H1 (cell line): ENCODE results near the gene FAF2. TPM values are rescaled to one million over a fixed set of nuclear protein-coding genes. Genes with fewer than 3 reads are reported as not detected.

Experiments
- CTCF ChIA-PET: fragments of 300-600 bp; sonication (Branson Sonifier 250); formaldehyde crosslinking; loops from one replicate; lab custom pipeline; 2021; ENCODE audit not compliant: partially characterized antibody; lab: Charles Lee
- POLR2A ChIA-PET: fragments of 300-600 bp; sonication (Branson Sonifier 250); formaldehyde crosslinking; loops from one replicate; lab custom pipeline; 2021; ENCODE audit warnings: inconsistent platforms; ENCODE audit not compliant: partially characterized antibody; lab: Charles Lee
- DNase-seq, 2 experiments: peaks; one replicate each; pipeline versions ENCODE4 v3.0.0 to v3.0.0-alpha.2; 2010 to 2022; ENCODE audit warnings: low spot score in 2 of 2, low read depth in 1 of 2, mixed read lengths in 1 of 2
- FAIRE-seq: peaks from 2 replicates; lab custom pipeline; 2011; peaks lifted over from hg19 to GRCh38; lab: Jason Lieb, UNC
- H2AFZ ChIP-seq: 2 replicates; pipeline ENCODE4 v1.8.1; 2012; ENCODE audit warnings: low read length, inconsistent platforms
- H2AK5ac ChIP-seq: 2 replicates; pipeline ENCODE4 v1.6.1; 2013; ENCODE audit warnings: low read depth, low read length
- H2BK120ac ChIP-seq: replicated peaks from 2 replicates; pipeline ENCODE3; 2013; ENCODE audit warnings: low read depth, low read length, inconsistent platforms
- H2BK12ac ChIP-seq: 2 replicates; pipeline ENCODE4 v1.6.1; 2013; ENCODE audit warnings: low read depth, low read length
- H2BK15ac ChIP-seq: 2 replicates; pipeline ENCODE4 v1.6.1; 2013; ENCODE audit warnings: low read length
- H2BK20ac ChIP-seq: 2 replicates; pipeline ENCODE4 v1.6.1; 2013; ENCODE audit warnings: low read length
- H2BK5ac ChIP-seq: 2 replicates; pipeline ENCODE4 v1.6.1; 2013; ENCODE audit warnings: low read depth, low read length
- H3K14ac ChIP-seq: 2 replicates; pipeline ENCODE4 v1.6.1; 2013; ENCODE audit warnings: inconsistent platforms; ENCODE audit not compliant: insufficient read length
- H3K18ac ChIP-seq: 2 replicates; pipeline ENCODE4 v1.6.1; 2013; ENCODE audit warnings: low read length; ENCODE audit errors: extremely low read depth
- H3K23ac ChIP-seq: 2 replicates; pipeline ENCODE4 v1.6.1; 2013; ENCODE audit warnings: inconsistent platforms; ENCODE audit not compliant: insufficient read length
- H3K23me2 ChIP-seq: 2 replicates; pipeline ENCODE4 v1.6.1; 2013; ENCODE audit warnings: low read depth, low read length
- H3K27ac ChIP-seq: 2 replicates; pipeline ENCODE4 v1.6.1; 2011; ENCODE audit warnings: low read depth, low read length, inconsistent platforms
- H3K27me3 ChIP-seq, 4 experiments: replicated peaks in 1 of 4; 1 replicate in 1 of 4; 2 replicates in 3 of 4; pipeline versions ENCODE4 v1.6.1 to v1.8.1; 2011 to 2013; ENCODE audit warnings: low read length in 3 of 4, mild to moderate bottlenecking in 3 of 4, inconsistent platforms in 2 of 4, mixed read lengths in 2 of 4, moderate library complexity in 1 of 4; ENCODE audit not compliant: control insufficient read depth in 3 of 4, insufficient read depth in 3 of 4; ENCODE audit errors: extremely low read depth in 1 of 4
- H3K36me3 ChIP-seq, 4 experiments: 2 replicates each; pipeline versions ENCODE4 v1.6.1 to v1.8.1; 2011 to 2013; ENCODE audit warnings: mild to moderate bottlenecking in 4 of 4, low read length in 3 of 4, moderate library complexity in 2 of 4, control low read depth in 1 of 4, inconsistent platforms in 1 of 4; ENCODE audit not compliant: insufficient read depth in 4 of 4, control insufficient read depth in 2 of 4
- H3K4ac ChIP-seq: replicated peaks from 2 replicates; pipeline ENCODE3; 2013; ENCODE audit warnings: low read length, low read depth, mixed read lengths, inconsistent platforms; ENCODE audit not compliant: insufficient read length
- H3K4me1 ChIP-seq, 4 experiments: replicated peaks in 1 of 4; 1 replicate in 1 of 4; 2 replicates in 3 of 4; pipeline versions ENCODE4 v1.6.1 to v1.8.1; 2011 to 2013; ENCODE audit warnings: low read length in 3 of 4, inconsistent platforms in 2 of 4, mixed read lengths in 1 of 4; ENCODE audit not compliant: insufficient read depth in 4 of 4, control insufficient read depth in 3 of 4
- H3K4me2 ChIP-seq, 2 experiments: 2 replicates each; pipeline versions ENCODE4 v1.6.1 to v1.8.1; 2011 to 2013; ENCODE audit warnings: low read depth in 2 of 2, low read length in 2 of 2, control low read depth in 1 of 2, inconsistent platforms in 1 of 2, mild to moderate bottlenecking in 1 of 2; ENCODE audit not compliant: insufficient read depth in 1 of 2
- H3K4me3 ChIP-seq, 4 experiments: fragments of 200-600, 300-600 bp in 1 of 4; sonication (generic), shearing (Covaris generic), sonication (Bioruptor Twin) in 1 of 4; 2 replicates each; pipeline versions ENCODE4 v1.5.1 to v1.8.1; 2011 to 2016; ENCODE audit warnings: low read length in 4 of 4, low read depth in 3 of 4, control low read depth in 2 of 4, inconsistent platforms in 2 of 4, mild to moderate bottlenecking in 2 of 4, mixed read lengths in 1 of 4, moderate library complexity in 1 of 4; ENCODE audit not compliant: insufficient read depth in 2 of 4; ENCODE audit errors: extremely low read depth in 1 of 4
- H3K56ac ChIP-seq: replicated peaks from 2 replicates; pipeline ENCODE3; 2013; ENCODE audit warnings: low read depth, mild to moderate bottlenecking, mixed read lengths, low read length, inconsistent platforms; ENCODE audit not compliant: insufficient read length
- H3K79me1 ChIP-seq: 2 replicates; pipeline ENCODE4 v1.6.1; 2013; ENCODE audit warnings: low read depth, low read length, control low read depth
- H3K79me2 ChIP-seq, 2 experiments: 2 replicates each; pipeline versions ENCODE4 v1.6.1 to v1.8.1; 2012 to 2013; ENCODE audit warnings: low read length in 2 of 2, mild to moderate bottlenecking in 2 of 2, inconsistent platforms in 1 of 2; ENCODE audit not compliant: insufficient read depth in 2 of 2, control insufficient read depth in 1 of 2
- H3K9ac ChIP-seq, 4 experiments: replicated peaks in 1 of 4; 1 replicate in 1 of 4; 2 replicates in 3 of 4; pipeline versions ENCODE4 v1.6.1 to v1.8.1; 2011 to 2013; ENCODE audit warnings: low read depth in 3 of 4, low read length in 3 of 4, control low read depth in 2 of 4, mild to moderate bottlenecking in 2 of 4, moderate library complexity in 2 of 4, inconsistent platforms in 1 of 4; ENCODE audit errors: extremely low read depth in 1 of 4
- H3K9me3 ChIP-seq, 2 experiments: 2 replicates each; pipeline versions ENCODE4 v1.6.1 to v1.8.1; 2012 to 2013; ENCODE audit warnings: mild to moderate bottlenecking in 2 of 2, moderate library complexity in 2 of 2, control low read depth in 1 of 2, inconsistent platforms in 1 of 2, low read depth in 1 of 2, low read length in 1 of 2, mixed read lengths in 1 of 2; ENCODE audit not compliant: insufficient read depth in 2 of 2
- H4K20me1 ChIP-seq, 2 experiments: replicated peaks in 1 of 2; 2 replicates each; pipeline versions ENCODE3 to v1.8.1; 2011 to 2013; ENCODE audit warnings: inconsistent platforms in 2 of 2, low read length in 2 of 2, mild to moderate bottlenecking in 1 of 2; ENCODE audit not compliant: insufficient read depth in 2 of 2, control insufficient read depth in 1 of 2
- H4K5ac ChIP-seq: 2 replicates; pipeline ENCODE4 v1.6.1; 2013; ENCODE audit warnings: low read length, low read depth, mixed read lengths, inconsistent platforms; ENCODE audit not compliant: insufficient read length
- H4K8ac ChIP-seq: 2 replicates; pipeline ENCODE4 v1.8.0; 2013; ENCODE audit warnings: mild to moderate bottlenecking, moderate library complexity, low read length, inconsistent platforms; ENCODE audit not compliant: insufficient read depth; ENCODE audit errors: extremely low read depth
- H4K91ac ChIP-seq: replicated peaks from 2 replicates; pipeline ENCODE3; 2013; ENCODE audit warnings: low read length, mixed read lengths, inconsistent platforms; ENCODE audit not compliant: insufficient read length
- CBX8 ChIP-seq: fragments of 300-800, 300-1000 bp; sonication (generic); IDR thresholded peaks from 2 replicates; pipeline ENCODE4 v1.7.1; 2016; ENCODE audit warnings: low read depth, low read length, borderline replicate concordance
- WGBS, 2 experiments: shearing (Covaris generic) in 1 of 2; methylation state at CpG; one replicate each; pipeline versions ENCODE4 v1.1.6 to v1.1.7; 2013 to 2015; ENCODE audit warnings: low lambda C conversion rate in 2 of 2, mixed read lengths in 2 of 2, inconsistent platforms in 1 of 2, low coverage in 1 of 2, missing lambda C conversion rate in 1 of 2; ENCODE audit not compliant: insufficient replicate concordance in 2 of 2, insufficient coverage in 1 of 2, insufficient read length in 1 of 2; ENCODE audit errors: extremely low coverage in 1 of 2, missing lambda C conversion rate in 1 of 2; 5-methylcytosine and 5-hydroxymethylcytosine counted together
- polyA plus RNA-seq, 7 experiments: library from polyadenylated mRNA; depleted of rRNA in 3 of 7; stranded (reverse) in 5 of 7; unstranded in 2 of 7; fragments of >200 nt in 5 of 7; fragments of 200-250 nt in 2 of 7; gene quantifications; 1 replicate in 5 of 7; 2 replicates in 1 of 7; 4 replicates in 1 of 7; pipeline versions ENCODE4 v1.2.1 to v1.2.3, GENCODE V29; 2011 to 2013; ENCODE audit warnings: missing spikeins in 2 of 7, mixed read lengths in 2 of 7
- total RNA-seq: library from RNA; stranded (reverse); fragmentation: NEBNext Ultra II Directional; extraction: Animal tissue kit (Norgen Biotek cat#: 25700); gene quantifications from 2 replicates; pipeline ENCODE4 v1.2.1, GENCODE V29; 2021

Gene FAF2
- total and polyA plus RNA-seq, 2 of the 8 experiments (the other 6 are each of a cell fraction or from before 2014, with no cell fraction given) = 20.8 to 35.8 TPM

DNA sequence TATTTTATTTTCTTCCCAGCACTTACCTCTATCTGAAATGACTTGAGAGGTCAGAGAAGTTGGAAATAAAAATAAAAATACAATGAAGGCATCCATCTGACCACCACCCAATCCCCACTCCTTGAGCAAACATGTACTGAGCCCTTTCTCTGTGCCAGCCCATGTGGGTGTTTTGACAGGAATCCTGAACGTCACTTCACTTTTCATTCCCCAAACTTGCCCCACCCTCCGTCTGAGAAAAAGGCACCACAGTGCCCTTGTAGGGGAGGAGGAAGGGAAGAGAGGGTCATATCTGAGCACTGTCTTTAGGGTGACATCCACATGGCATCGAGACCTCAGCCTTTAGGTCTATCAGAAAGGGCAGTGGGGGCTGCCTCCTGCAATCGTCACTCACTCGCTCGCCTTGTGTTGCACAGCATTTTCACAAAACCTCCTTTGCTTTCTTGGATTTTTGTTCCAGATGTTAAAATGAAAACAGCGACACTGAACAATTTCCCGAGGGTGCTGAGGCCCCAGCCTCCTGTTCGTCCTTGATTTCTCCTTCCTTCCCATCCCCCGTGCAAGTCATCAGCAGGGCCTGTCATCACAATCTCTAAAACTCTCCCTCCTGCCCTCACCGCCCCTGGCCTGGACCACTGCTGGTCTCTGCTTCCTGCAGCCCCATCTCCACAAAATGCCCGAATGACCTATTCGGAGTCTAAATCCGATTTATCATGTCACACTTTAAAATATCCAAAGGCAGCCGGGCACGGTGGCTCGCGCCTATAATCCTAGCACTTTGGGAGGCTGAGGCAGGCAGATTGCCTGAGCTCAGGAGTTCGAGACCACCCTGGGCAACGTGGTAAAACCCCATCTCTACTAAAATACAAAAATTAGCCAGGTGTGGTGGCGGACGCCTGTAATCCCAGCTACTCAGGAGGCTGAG lies 46.6 kb upstream of the FAF2 start:
- no peak overlapping the region for H2AFZ ChIP-seq
- H2BK120ac ChIP-seq = no peak overlapping the region
- no peak for TF ChIP-seq CBX8
- no peak overlapping the region for H2BK15ac ChIP-seq
- H2BK12ac ChIP-seq = no peak overlapping the region
- no peak overlapping the region for H3K4me2 ChIP-seq
- no peak overlapping the region for H2BK20ac ChIP-seq
- H4K91ac ChIP-seq = no peak overlapping the region
- H3K9ac ChIP-seq = no peak overlapping the region
- FAIRE-seq (no peak), DNase-seq (no peak)
- no peaks in the 10 kb centered on the region for H3K27me3 ChIP-seq
- no peaks in the 10 kb centered on the region for H3K36me3 ChIP-seq
- H3K79me1 ChIP-seq = no peaks in the 10 kb centered on the region
- no peak overlapping the region for H4K8ac ChIP-seq
- no peak overlapping the region for H3K27ac ChIP-seq
- H3K4ac ChIP-seq = no peak overlapping the region
- H3K18ac ChIP-seq = no peak overlapping the region
- H2BK5ac ChIP-seq = no peak overlapping the region
- H3K79me2 ChIP-seq = no peaks in the 10 kb centered on the region
- CTCF ChIA-PET = interaction anchor here (1.1 kb wide), 1 partner anchor 9 kb away, joined by 3 read pairs; no protein-coding TSS in a partner anchor
- no peaks in the 10 kb centered on the region for H3K23me2 ChIP-seq
- H4K5ac ChIP-seq = no peak overlapping the region
- H3K56ac ChIP-seq = no peak overlapping the region
- H3K4me3 ChIP-seq = no peak overlapping the region
- POLR2A ChIA-PET = interaction anchor here (0.7 to 7.7 kb wide), 3 partner anchors 10 to 681 kb away, joined by 3 to 57 read pairs (median 3); partner anchors contain the start of genes HIGD2A and NOP16
- H3K23ac ChIP-seq = no peak overlapping the region
- 88% methylated on average over 22 of the region's 22 CpGs; no CpG with 5 or more reads in 1 of the 2 experiments for WGBS, 2 experiments
- no peaks in the 10 kb centered on the region for H3K9me3 ChIP-seq
- no peaks in the 10 kb centered on the region for H4K20me1 ChIP-seq
- H3K14ac ChIP-seq = no peak overlapping the region
- H3K4me1 ChIP-seq = no peaks in the 10 kb centered on the region; a peak in 1 of 7 replicates
- H2AK5ac ChIP-seq = no peak overlapping the region
